HG03520 (cell line): ENCODE measurements around the gene MGAT5.

Experiments
- ATAC-seq: cut with Tn5 transposase; IDR thresholded peaks from one replicate; pipeline ENCODE4 v1.9.1; 2021; ENCODE audit warnings: mild to moderate bottlenecking, moderate library complexity; ENCODE audit not compliant: unreplicated experiment

MGAT5 gene

DNA sequence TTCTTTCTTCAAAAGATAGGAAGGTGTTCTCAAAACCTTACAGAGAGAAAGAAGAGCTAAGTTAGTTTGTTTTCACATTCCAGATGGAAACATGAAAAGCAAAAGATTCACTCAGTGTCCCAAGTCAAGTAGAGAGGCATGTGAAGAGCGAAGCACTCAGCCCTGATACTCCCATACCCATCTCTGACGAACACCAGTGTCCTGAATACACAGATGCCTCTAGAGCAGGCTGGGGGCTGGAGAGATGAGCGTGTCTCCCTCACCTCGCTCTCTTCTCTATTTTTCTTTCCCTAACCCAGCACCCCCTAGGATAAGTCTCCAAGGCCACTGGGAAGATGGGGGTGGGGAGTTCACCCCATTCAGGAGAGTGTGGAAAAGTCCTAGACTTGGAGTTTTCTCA is 237.2 kb downstream of the MGAT5 start:
- ATAC-seq, result no peak

DNA sequence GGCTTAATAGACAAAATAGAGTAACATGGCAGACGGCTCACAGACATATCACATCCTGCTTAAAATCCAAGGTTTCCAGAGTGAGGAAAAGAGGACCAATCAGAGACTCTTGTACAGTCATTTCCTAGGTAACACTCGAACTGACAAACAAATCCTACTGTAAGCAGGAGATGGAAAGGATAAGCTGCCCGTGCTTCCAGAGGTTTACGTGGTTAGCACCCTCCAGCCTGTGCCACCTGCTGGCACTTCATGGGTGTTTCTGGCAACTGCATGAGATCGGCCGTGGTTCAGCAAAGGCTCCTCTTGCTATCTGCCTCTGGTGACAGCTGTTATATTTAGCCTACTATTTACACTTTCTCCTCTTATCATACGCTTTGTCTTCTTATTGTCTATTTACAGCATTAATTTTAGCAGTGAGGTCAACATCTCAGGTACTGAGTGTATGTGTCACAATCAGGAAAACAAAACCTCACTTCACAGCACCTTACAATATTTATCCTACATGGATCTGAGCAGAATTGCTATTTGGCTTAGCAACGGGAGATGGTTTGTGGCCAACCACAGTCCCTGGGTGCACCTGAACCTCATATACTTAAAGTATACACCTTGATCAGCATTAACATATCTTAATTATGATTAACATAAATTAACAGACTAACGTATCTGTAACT is 238.0 kb downstream of the MGAT5 start:
- ATAC-seq, result no peak

DNA sequence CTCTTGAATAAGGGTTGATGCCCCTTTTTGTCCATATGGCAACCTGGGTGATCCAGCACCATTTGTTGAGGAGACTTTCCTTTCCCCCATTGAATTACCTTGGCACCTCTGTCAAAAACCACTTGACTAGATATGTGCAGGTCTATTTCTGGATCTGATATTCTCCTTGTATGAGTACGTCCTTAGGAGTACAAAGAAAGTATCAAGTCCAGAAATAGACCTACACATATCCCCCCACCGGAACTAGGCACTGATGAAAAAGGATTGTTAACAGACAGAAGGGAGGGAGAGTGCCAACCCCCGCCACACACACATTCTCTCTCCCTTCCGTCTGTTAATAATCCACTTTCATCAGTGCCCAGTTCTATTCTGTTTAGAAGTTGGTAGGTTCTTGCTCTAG is 239.9 kb downstream of the MGAT5 start:
- no peak for ATAC-seq

- no peak for ATAC-seq
These were observed 244.8 kb downstream of the MGAT5 start for GRCh38 chr2:134498654-134499053.

GRCh38 chr2:134499307-134499926 is 245.5 kb downstream of the MGAT5 start:
- ATAC-seq, result no peak

DNA sequence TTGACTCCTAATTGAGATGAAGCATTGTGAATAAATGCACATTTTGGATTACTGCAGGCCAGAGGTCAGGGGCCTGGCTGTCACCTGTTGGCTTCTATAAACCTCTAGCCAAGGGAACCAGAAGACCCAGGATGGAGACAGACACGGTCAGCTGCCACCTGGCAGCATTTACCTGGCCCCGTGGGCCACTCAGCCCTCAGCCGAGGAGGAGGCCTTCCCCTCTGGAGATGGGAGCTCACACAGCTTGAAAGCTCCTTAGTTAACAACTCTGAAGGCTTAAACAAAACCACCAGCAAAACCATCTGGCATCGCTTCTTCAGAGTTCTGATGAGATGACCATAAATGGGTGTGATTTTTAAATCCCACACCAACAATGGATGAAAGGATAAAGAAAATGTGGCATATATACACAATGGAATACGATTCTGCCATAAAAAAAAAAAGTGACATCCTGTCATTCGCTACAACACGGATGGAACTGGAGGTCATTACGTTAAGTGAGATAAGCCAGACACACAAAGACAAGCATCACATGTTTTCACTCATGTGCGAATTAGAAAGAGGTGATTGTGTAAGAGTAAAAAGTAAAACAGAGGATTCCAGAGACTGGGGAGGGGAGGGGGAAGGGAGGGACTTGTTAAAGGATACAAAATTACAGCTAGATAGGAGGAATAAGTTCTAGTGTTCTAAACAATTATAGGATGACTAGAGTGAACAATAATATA is 246.5 kb downstream of the MGAT5 start:
- no peak for ATAC-seq

- no peak for ATAC-seq
These were observed 247.7 kb downstream of the MGAT5 start for GRCh38 chr2:134501476-134502091.

DNA sequence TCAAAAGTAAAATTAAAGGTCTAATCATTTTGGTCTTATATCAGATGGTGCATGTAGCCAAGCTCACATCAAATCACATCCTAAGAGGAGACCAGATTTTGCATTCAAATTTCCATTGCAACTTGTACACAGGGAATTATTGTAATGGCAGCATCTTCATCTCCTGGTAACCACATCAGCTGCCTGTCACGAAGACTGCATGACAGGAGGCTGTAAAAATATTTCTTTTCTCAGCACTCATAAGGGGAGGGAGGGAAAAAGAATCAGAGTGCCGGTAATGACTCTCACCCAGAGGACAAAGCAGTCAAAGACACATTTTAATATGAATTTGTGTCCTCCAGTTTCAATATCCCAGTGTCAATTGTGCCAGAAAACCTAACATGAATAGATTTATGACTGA is 248.2 kb downstream of the MGAT5 start:
- no peak for ATAC-seq
